ENCODE data around the gene GALNTL6.

Gene GALNTL6

DNA sequence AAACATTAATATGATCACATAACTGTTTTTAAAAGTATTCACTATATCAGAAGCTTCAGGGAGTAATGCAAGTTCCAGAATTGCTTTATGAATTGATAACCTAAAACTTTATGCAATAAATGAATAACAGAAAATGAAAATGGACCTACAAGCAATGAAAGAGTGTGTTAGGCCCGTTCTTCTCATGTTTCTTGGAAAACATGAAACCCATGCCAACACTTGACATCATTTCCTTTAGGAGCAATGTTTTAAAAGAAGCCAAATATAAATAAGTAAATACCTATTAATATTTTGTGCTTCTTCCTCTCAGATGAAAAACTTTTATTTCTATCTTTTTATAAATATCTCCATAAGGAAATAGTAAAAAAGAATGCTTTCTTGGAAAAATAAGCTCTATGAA, 1232.4 kb downstream of the GALNTL6 start:
- no peak for DNase-seq

DNA sequence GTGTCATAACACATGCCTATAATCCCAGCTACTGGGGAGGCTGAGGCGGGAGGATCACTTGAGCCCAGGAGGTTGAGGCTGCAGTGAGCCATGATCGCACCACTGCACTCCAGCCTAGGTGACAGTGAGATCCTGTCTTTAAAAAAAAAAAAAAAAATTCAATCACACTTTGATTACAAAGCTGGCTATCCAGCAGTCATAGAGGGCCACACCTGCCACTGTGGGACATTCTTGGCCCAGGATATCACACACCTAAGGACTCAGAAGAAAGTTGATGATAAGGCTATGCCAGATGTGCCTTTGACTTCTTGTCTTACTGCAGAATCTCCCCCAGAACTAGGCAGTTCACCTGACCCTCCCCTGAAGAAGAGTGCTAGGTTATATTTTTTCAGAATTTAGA, 1232.9 kb downstream of the GALNTL6 start:
- DNase-seq: no peak

DNA sequence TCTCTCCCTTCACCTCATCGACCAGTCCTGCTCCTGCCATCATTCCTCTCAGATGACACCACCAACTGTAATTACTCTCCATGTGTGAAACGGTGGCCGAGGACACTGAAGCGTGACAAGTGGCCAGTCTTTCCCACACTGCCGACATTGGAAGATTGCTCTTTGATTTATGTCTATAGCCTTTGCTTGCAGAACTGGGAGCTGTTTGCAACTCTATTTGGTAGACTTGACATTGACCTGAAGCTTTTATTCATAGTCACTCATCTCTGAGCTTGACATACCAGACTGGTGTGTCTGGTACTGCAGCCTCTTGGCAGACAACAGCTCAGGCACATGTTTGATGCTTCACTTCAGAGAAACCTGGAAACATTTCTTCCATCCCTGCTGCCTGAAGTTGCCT, 1233.6 kb downstream of the GALNTL6 start:
- DNase-seq: no peak

DNA sequence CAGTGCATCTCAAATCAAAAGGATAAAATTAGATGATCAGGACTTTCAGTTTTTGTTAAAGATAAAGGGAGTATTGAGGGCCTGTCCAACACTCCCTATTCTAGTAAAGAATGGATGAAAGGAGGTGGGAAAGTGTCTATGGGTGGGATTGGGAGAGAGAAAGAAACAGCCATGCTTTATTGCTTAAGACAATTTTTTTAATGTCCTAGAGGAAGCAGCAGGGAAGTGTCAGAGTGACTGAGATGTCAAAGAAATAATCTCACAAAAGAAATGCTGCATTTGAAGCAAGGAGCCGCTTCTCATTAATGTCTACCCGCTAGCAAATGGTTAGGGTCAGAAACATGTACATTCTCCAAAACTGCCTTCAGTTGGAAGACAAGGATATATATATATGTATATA, 1238.0 kb downstream of the GALNTL6 start:
- DNase-seq: no peak

- no peak for DNase-seq
These were observed 1238.5 kb downstream of the GALNTL6 start for GRCh38 chr4:173051716-173052115.

DNA sequence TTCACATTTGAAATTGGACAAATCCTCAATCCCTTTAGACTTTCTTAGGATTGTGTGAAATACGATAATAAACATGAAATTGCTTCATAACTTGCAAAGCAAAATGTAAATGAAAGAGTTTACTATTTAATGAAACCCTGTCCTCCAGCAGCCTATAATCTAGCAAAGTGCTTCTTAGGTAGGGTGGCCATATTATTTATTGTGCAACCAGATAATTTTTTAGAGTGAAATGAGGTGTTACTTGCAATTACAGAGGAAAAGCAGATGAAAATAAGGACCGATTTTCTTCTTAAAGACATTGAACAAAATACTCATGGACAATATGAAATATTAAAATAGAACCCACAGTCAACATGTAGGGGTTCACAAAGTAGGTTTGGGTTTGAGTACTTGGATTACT, 1239.2 kb downstream of the GALNTL6 start:
- DNase-seq: no peak

- DNase-seq: no peak
These were observed 1243.1 kb downstream of the GALNTL6 start for GRCh38 chr4:173056271-173056670.

- DNase-seq: no peak
These were observed 1243.5 kb downstream of the GALNTL6 start for GRCh38 chr4:173056710-173057109.

DNA sequence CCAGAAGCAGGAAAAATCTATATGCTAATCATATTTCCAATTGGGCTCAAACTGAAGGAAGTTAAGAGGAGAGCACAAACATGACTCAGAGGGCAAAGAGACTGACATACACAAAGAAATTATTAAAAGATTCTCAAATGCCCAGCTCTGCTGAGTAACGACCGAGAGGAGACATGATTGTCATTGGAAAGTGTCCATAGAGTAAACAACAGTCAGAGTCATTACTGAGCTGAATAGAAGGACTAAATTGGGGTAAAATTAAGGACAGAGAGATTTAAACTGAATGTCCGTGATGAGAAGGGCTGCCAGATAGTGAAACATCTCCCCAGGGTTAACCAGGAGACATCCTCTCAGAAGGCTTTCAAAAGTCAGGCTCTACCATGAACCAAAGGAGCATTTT, 1244.2 kb downstream of the GALNTL6 start:
- DNase-seq: no peak

- no peak for DNase-seq
These were observed 1244.7 kb downstream of the GALNTL6 start for GRCh38 chr4:173057901-173058300.

- no peak for DNase-seq
These were observed 1248.0 kb downstream of the GALNTL6 start for GRCh38 chr4:173061160-173061559.

DNA sequence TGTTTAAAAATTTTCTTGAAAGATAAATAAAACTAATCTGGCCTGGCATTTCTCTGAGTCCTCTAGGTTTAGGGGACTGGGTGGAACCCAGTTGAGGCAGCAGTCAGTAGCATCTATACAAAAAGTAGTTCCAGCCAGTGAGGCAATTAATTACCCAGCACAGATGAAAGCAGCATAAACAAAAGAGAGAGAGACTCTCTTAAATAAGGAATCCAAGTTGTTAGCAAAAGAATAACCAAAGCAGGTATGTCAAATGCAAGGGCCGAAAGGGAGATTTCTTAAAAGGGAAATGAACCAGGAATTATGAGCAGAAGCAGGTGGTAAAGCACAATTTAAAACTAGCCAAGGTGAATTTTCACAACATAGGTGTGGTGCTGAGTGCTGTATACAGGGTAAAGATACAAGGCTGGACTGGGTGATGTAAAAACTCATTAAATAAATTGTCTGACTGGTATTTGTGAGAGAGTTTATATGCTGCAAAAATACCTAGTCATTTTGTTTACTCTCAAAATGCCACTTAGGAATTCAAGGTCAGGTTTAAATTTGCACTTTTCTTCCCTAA, 1260.8 kb downstream of the GALNTL6 start:
- DNase-seq: no peak

DNA sequence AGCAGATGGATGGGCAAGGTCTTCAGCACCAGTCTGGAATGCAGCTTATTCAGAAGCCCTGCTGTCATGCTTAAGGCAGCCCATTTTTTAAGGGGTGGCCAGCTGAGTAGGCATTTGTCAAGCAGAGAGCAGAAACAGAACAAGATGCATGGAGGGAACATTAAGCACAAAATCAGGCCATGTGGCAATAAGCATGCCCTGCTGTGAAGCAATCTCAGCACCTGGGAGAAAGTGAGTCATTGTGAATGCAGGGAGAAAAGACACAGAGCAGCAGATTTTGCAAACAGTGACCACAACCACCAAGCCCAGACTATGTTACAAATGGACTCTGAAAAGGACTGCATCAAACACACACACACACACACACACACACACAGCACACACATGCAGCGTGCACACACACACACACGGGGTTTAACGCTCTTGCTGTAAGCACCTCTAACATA, 1261.3 kb downstream of the GALNTL6 start:
- DNase-seq: peak; percentile 79

- DNase-seq: peak; percentile 11
These were observed 1263.9 kb downstream of the GALNTL6 start for GRCh38 chr4:173076903-173077634.

DNA sequence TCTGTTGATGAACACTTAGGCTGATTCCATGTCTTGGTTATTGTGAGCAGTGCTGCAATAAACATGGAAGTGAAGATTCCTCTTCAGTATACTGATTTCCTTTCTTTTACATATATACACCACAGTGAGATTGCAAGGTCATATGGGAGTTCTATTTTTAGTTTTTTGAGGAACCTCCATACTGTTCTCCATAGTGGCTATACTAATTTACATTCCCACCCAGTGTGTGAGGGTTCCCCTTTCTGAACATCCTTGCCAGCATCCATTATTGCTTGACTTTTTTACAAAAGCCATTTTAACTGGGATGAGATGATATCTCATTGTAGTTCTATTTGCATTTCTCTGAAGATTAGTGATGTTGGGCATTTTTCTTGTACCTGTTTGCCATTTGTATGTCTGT, 1274.9 kb downstream of the GALNTL6 start:
- DNase-seq: no peak

Data from NCI-H226 (cell line).